Activated naive CD4-positive, alpha-beta T cell treated with anti-CD3 and anti-CD28 coated beads, Interleukin-2, amount 50 U/mL, for 24 hours (primary cell): ENCODE measurements around the gene TMEM123.

Experiments used
- H3K27ac Mint-ChIP-seq: one replicate; pipeline ENCODE4 v1.8.0; 2021; ENCODE audit warnings: mild to moderate bottlenecking, mixed read lengths
- H3K27me3 Mint-ChIP-seq: one replicate; pipeline ENCODE4 v1.8.0; 2021; ENCODE audit warnings: mixed read lengths
- H3K36me3 Mint-ChIP-seq: one replicate; pipeline ENCODE4 v1.8.0; 2021; ENCODE audit warnings: mixed read lengths
- H3K4me1 Mint-ChIP-seq: one replicate; pipeline ENCODE4 v1.8.0; 2021; ENCODE audit warnings: mixed read lengths
- H3K4me3 Mint-ChIP-seq: one replicate; pipeline ENCODE4 v1.8.0; 2021; ENCODE audit warnings: mild to moderate bottlenecking, mixed read lengths
- H3K9me3 Mint-ChIP-seq: one replicate; pipeline ENCODE4 v1.8.0; 2021; ENCODE audit warnings: mixed read lengths

TMEM123 gene

DNA sequence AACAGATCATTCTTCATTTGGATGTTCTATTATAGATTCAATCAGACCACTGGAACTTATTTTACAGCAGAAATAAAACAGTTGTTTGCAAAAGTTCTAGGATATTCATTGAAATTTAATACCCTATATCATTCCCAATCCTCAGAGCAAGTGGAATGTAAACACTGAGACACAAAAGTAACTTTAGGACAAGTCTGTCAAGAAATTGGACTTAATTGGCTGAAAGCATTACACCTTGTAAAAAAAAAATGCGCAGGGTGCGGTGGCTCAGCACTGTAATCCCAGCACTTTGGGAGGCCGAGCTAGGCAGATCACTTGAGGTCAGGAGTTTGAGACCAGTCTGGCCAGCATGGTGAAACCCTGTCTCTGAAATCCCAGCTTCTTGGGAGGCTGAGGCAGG is 29.9 kb upstream of the TMEM123 start:
- Mint-ChIP-seq H3K9me3 (no peaks in the 10 kb centered on the region), H3K4me1 (peaks cover 29% of the 10 kb centered on the region), H3K4me3 (no peak overlapping the region), H3K27ac (no peak overlapping the region), H3K36me3 (no peaks in the 10 kb centered on the region), H3K27me3 (no peaks in the 10 kb centered on the region)

- Mint-ChIP-seq H3K27me3 (no peaks in the 10 kb centered on the region), H3K4me3 (no peak overlapping the region), H3K4me1 (peaks cover 44% of the 10 kb centered on the region), H3K9me3 (no peaks in the 10 kb centered on the region), H3K36me3 (no peaks in the 10 kb centered on the region), H3K27ac (peak overlapping the region; percentile 2)
Measured at GRCh38 chr11:102479733-102480132, 27.2 kb upstream of the TMEM123 start.

GRCh38 chr11:102478673-102479299 is 26.2 kb upstream of the TMEM123 start:
- no peak overlapping the region for H3K4me3 Mint-ChIP-seq
- no peaks in the 10 kb centered on the region for H3K27me3 Mint-ChIP-seq
- no peaks in the 10 kb centered on the region for H3K36me3 Mint-ChIP-seq
- H3K27ac Mint-ChIP-seq: no peak overlapping the region
- no peaks in the 10 kb centered on the region for H3K9me3 Mint-ChIP-seq
- peaks cover 54% of the 10 kb centered on the region for H3K4me1 Mint-ChIP-seq

DNA sequence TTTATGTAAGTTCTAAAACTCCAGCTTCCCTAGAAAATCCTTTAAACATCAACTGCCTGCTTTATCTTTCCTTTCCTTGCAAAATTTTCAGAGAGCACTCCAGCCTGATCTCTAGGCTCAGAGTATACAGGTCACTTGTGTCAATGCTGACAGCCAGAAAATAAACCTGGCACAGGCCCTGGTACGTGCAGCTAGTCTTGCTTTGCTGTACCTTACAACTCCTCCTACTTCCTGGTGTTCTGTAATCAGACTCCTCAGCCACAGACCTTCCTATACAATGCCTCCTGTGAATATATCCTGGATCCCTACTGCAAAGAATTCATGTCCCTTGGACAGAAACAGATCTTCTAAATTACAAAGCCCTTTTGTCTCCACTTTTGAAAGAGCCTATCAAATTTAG is 24.2 kb upstream of the TMEM123 start:
- Mint-ChIP-seq H3K36me3 (no peaks in the 10 kb centered on the region), H3K4me3 (peak overlapping the region; percentile 53)

GRCh38 chr11:102476069-102476468 is 23.5 kb upstream of the TMEM123 start:
- peaks cover 76% of the 10 kb centered on the region for H3K4me1 Mint-ChIP-seq
- no peaks in the 10 kb centered on the region for H3K27me3 Mint-ChIP-seq

More for the DNA sequence above, 24.2 kb upstream of the TMEM123 start:
- peak overlapping the region; percentile 87 for H3K27ac Mint-ChIP-seq
- no peaks in the 10 kb centered on the region for H3K9me3 Mint-ChIP-seq
- H3K27me3 Mint-ChIP-seq: no peaks in the 10 kb centered on the region
- H3K4me1 Mint-ChIP-seq: peaks cover 68% of the 10 kb centered on the region

GRCh38 chr11:102473543-102473942 is 21.0 kb upstream of the TMEM123 start:
- Mint-ChIP-seq H3K27ac (no peak overlapping the region), H3K36me3 (no peaks in the 10 kb centered on the region), H3K4me3 (no peak overlapping the region), H3K9me3 (no peaks in the 10 kb centered on the region), H3K27me3 (no peaks in the 10 kb centered on the region), H3K4me1 (peaks cover 83% of the 10 kb centered on the region)

More at GRCh38 chr11:102476069-102476468, 23.5 kb upstream of the TMEM123 start:
- Mint-ChIP-seq H3K9me3 (no peaks in the 10 kb centered on the region), H3K4me3 (peak overlapping the region; percentile 53), H3K27ac (peak overlapping the region; percentile 87), H3K36me3 (no peaks in the 10 kb centered on the region)

- no peak overlapping the region for H3K4me3 Mint-ChIP-seq
- no peaks in the 10 kb centered on the region for H3K36me3 Mint-ChIP-seq
- no peaks in the 10 kb centered on the region for H3K9me3 Mint-ChIP-seq
- no peaks in the 10 kb centered on the region for H3K27me3 Mint-ChIP-seq
- peaks cover 83% of the 10 kb centered on the region for H3K4me1 Mint-ChIP-seq
- H3K27ac Mint-ChIP-seq: no peak overlapping the region
Measured at GRCh38 chr11:102472127-102472526, 19.6 kb upstream of the TMEM123 start.

- no peaks in the 10 kb centered on the region for H3K36me3 Mint-ChIP-seq
- peaks cover 83% of the 10 kb centered on the region for H3K4me1 Mint-ChIP-seq
- H3K27me3 Mint-ChIP-seq: no peaks in the 10 kb centered on the region
- no peak overlapping the region for H3K4me3 Mint-ChIP-seq
- no peak overlapping the region for H3K27ac Mint-ChIP-seq
- no peaks in the 10 kb centered on the region for H3K9me3 Mint-ChIP-seq
Measured at GRCh38 chr11:102471474-102471873, 18.9 kb upstream of the TMEM123 start.

DNA sequence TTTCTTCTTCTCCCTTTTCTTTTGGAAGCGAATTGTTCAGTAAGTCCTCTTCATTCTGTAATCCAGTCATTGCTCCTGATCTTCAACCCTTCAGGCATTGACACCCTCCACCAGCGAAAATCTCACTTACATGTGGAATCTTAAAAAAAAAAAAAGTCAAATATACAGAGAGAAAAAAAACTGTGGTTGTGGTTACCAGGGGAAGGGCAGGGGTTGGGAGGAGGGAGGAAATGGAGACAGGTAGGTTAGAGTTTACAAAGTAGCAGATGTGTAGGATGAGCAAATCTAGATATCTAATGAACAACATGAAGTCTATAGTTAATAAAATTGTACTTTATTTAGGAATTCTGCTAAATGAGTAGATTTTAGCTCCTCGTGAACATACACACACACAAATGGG is 17.7 kb upstream of the TMEM123 start:
- H3K27ac Mint-ChIP-seq: peak overlapping the region; percentile 44
- H3K9me3 Mint-ChIP-seq: no peaks in the 10 kb centered on the region
- H3K27me3 Mint-ChIP-seq: no peaks in the 10 kb centered on the region
- H3K4me3 Mint-ChIP-seq: peak overlapping the region; percentile 49
- H3K36me3 Mint-ChIP-seq: no peaks in the 10 kb centered on the region
- peaks cover 90% of the 10 kb centered on the region for H3K4me1 Mint-ChIP-seq

GRCh38 chr11:102469196-102469821 is 16.7 kb upstream of the TMEM123 start:
- Mint-ChIP-seq H3K4me3 (no peak overlapping the region), H3K27ac (no peak overlapping the region), H3K27me3 (no peaks in the 10 kb centered on the region), H3K9me3 (no peaks in the 10 kb centered on the region), H3K4me1 (peaks cover 95% of the 10 kb centered on the region), H3K36me3 (no peaks in the 10 kb centered on the region)

DNA sequence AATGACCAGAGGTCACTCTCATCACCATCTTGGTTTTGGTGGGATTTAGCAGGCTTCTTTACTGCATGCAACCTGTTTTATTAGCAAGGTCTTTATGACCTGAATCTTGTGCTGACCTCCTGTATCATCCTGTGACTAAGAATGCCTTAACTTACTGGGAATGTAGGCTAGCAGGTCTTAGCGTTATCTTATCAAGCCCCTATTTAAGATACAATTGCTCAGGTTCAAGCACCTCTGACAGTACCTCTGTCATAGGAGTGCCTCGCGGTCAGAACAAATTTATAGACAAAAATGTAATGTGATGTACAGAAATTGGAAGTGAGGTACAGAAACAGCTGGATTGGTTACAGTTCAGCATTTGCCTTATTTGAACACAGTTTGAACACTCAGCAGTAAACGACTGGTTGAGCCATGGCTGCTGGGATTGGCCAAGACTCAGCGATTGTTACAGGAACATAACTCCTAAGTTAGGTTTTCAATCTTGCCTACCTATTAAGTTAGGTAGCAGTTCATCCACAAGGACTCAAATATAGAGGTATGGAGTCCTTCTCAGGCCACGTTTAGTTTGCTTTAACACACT is 16.1 kb upstream of the TMEM123 start:
- Mint-ChIP-seq H3K4me3 (peak overlapping the region; percentile 48), H3K4me1 (peaks cover 92% of the 10 kb centered on the region), H3K27me3 (no peaks in the 10 kb centered on the region), H3K36me3 (no peaks in the 10 kb centered on the region), H3K9me3 (no peaks in the 10 kb centered on the region), H3K27ac (no peak overlapping the region)

- H3K9me3 Mint-ChIP-seq: no peaks in the 10 kb centered on the region
- H3K36me3 Mint-ChIP-seq: no peaks in the 10 kb centered on the region
- H3K4me1 Mint-ChIP-seq: peaks cover 88% of the 10 kb centered on the region
- H3K27me3 Mint-ChIP-seq: no peaks in the 10 kb centered on the region
- peak overlapping the region; percentile 48 for H3K4me3 Mint-ChIP-seq
- H3K27ac Mint-ChIP-seq: peak overlapping the region; percentile 18
Measured at GRCh38 chr11:102467853-102468580, 15.5 kb upstream of the TMEM123 start.

DNA sequence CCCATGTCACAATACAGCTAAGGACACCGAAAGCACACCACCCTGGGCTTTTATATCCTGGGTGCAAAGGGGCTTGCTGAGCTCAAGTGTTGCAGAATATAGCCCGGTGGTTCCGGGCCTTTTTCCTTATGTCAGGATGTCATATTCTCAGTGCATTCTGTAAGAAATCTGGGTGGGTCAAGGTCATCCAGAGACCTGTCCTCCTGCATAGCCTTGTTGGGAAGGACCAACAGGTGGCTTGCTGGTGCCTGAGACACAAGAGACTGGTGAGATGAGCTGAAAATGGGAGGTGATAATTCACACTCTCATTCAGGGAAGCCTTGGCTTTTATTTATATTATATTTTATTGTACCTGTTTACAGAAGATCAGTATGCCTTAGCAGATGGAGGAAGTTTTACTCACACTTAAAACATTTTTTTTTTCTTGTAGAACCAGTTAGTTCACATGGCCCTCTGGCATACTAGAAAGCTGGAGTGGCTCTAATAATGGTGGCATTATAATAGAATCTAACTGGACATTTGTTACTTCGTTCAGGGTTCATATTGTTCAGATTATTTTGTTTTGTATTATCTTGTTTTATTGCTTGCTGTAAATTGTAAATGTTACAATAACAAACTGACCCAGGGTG is 14.6 kb upstream of the TMEM123 start:
- Mint-ChIP-seq H3K9me3 (no peaks in the 10 kb centered on the region), H3K27ac (no peak overlapping the region), H3K36me3 (no peaks in the 10 kb centered on the region), H3K4me1 (peaks cover 88% of the 10 kb centered on the region), H3K27me3 (no peaks in the 10 kb centered on the region), H3K4me3 (no peak overlapping the region)

- Mint-ChIP-seq H3K4me1 (peaks cover 79% of the 10 kb centered on the region), H3K9me3 (no peaks in the 10 kb centered on the region), H3K36me3 (no peaks in the 10 kb centered on the region), H3K27me3 (no peaks in the 10 kb centered on the region), H3K27ac (no peak overlapping the region), H3K4me3 (peak overlapping the region; percentile 3)
Measured at GRCh38 chr11:102465696-102466095, 13.1 kb upstream of the TMEM123 start.

DNA sequence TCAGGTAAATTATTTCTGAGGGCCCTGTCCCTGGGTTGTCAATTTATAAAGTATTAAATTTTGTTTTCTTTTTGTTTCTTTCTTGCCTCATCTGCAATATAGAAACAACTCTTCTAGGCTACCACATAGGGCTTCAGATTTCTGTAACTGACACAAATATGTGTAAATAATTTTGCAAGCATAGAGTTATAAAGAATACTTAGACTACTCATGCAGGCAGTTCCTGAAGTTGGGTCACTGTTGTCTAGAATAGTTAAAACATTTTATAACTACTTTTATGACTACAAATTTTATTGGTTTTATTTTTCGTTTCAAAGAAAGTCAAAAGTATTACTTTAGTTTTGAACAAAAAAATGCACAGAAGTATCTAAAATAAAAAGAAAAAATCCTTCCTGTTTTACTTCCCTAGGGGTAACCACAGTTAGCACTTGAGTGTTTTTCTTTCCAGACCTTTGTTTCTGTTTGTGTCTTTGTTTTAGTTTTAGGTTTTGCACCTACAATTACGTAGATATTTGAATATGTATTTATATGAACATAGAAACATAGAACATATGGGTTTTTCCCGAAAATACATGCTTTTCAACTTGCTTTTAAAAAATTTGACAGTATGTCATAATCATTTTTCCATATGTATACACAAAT is 12.4 kb upstream of the TMEM123 start:
- no peaks in the 10 kb centered on the region for H3K9me3 Mint-ChIP-seq
- H3K36me3 Mint-ChIP-seq: no peaks in the 10 kb centered on the region
- H3K4me1 Mint-ChIP-seq: peaks cover 74% of the 10 kb centered on the region
- H3K27ac Mint-ChIP-seq: no peak overlapping the region
- no peaks in the 10 kb centered on the region for H3K27me3 Mint-ChIP-seq
- H3K4me3 Mint-ChIP-seq: no peak overlapping the region
